Sciatic nerve (tissue), 2 donors: ENCODE measurements around the gene MAST4. TPM values are rescaled to one million over a fixed set of nuclear protein-coding genes. Genes with fewer than 3 reads are reported as not detected.

Experiments
- ATAC-seq: fragments of 200-7000 bp; cut with Tn5 transposase; one replicate; pipeline ENCODE4 v1.9.1; 2020; ENCODE audit warnings: mild to moderate bottlenecking, moderate library complexity
- DNase-seq: peaks from one replicate; pipeline ENCODE4 v3.0.0-alpha.2; 2020; ENCODE audit warnings: low spot score
- intact Hi-C: fragments of 100-400 bp; cut with DNase I; formaldehyde crosslinking; loops from one replicate; pipeline ENCODE4 v1.14.2; 2022
- total RNA-seq: library from RNA; stranded (reverse); fragmentation: NEBNext Ultra II Directional; extraction: Animal tissue kit (Norgen Biotek cat#: 25700); gene quantifications from one replicate; pipeline ENCODE4 v1.2.1, GENCODE V29; 2021
- donor health status: DM: no; HTN: no; CAD: no.
- donor health status: DM: no; HTN: no; CAD: no.

MAST4 gene
- total RNA-seq, 1 donor from 2014 or later = 47.9 TPM

DNA sequence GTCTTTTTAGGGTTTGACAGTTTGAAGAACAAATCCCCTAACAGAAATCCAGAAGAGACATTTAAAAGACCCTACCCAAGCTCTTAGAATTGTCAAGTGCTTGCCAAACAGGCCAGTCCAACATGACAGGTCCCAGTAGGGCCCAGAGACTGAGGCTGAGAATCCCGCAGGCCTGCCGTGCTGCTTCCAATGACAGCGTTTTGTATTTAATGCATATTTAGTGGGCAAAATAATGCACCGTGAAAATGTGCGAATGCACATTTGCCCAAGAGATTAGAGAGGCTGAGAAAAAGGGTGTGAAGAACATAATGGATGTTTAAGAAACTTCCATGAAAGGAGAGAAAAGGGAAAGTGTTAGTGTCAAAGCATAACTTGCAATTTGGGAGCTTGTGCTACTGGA lies 542.8 kb downstream of the MAST4 start:
- intact Hi-C loops = no loop called here
- no peak for DNase-seq
- no peak for ATAC-seq

DNA sequence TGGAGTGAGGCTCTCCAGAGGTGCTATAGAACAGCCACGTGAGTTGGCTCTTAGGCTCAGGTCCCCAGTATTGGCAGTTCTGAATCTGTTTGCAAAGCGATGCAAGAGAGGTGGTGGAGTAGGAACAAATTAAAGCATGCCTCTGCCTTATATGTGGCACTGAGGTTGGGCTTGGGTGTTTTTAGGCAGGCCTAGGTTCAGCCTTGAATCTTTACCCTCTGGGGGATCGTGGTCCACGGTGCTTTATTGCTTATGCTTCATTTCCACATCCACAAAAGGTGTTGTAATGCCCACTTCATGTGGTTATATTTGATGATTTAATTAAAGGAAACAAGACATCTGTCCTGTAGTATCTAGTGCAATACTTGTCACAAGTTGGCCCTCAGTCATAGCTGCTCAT lies 544.2 kb downstream of the MAST4 start:
- intact Hi-C loops = no loop called here
- DNase-seq (no peak), ATAC-seq (no peak)

DNA sequence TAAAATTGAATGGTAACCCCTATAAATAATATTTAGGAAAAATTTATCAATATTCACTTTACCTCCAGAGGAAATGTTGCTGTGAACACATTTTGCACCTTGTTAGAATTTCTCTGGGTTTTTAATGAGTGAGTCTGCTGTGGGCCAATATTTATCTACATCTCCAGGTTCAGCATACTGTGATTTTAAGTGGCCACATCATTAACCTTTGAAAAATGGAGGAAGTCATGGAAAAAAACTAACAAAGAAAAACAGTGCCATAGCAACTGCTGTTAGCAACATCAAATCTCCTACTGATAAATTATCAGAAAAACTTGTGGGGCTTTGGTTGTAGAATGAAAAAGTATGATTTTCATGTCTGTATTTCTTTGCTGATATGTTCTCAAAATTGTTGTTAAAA lies 545.5 kb downstream of the MAST4 start:
- DNase-seq = no peak
- intact Hi-C loops = no loop called here
- no peak for ATAC-seq

DNA sequence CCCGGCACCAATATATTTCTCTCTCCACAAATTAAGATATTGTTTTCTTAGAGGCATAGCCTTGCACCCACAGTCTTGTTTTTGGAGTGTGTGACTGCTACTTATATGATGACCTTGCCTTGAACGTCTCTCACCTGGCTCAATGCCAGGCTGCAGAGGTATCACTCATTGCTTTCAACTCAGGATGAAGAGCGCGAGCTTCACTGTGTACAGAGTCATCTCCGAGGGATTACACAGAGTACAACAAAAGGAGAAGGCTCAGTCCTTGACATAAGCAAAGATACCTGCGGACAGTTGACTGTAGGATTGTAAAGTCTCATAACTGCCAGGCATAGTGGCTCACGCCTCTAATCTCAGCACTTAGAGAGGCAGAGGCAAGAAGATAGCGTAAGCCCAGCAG lies 546.6 kb downstream of the MAST4 start:
- ATAC-seq = no peak
- DNase-seq = no peak
- intact Hi-C loops = no loop called here

DNA sequence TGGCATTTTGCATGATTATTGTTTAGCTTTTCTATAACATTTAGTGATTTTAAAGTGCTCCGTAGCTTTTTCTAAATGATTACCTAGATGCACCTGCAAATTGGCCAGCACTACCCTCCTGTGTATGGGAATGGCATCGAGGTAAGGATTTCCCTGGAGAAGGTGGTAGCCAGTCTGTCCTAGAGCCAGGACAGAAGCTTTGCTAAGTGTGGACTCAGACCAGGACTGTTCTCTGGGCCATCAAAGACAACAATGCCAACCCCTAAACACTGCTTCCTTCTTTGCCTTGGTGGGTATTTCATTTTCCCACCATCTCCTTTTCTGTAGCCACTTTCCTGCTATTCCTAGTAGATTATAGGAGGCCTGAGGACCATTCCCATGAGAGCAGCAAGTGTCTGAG lies 547.4 kb downstream of the MAST4 start:
- no peak for DNase-seq
- intact Hi-C loops = no loop called here
- ATAC-seq = no peak

DNA sequence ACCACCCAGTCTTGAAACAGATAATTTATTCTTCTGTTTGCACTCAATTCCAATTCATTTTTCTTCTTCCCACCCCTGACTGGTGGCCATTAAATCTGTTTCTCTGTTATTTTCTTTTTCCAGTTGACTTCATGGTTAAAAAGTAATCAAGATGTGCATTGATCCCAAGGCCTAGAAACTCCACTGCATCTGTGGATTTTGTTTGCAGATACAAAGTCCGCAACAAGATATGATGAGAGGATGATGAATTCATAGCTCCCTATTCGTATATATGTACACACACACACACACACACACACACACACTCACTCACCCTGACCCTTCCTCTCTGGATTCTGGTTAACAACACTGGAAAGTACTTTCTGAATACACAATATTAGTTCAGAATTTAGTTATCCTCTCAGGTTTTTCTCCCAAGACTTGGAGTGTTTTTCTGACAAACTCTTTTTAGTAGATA lies 548.0 kb downstream of the MAST4 start:
- ATAC-seq (no peak), DNase-seq (no peak)
- intact Hi-C loops = no loop called here

DNA sequence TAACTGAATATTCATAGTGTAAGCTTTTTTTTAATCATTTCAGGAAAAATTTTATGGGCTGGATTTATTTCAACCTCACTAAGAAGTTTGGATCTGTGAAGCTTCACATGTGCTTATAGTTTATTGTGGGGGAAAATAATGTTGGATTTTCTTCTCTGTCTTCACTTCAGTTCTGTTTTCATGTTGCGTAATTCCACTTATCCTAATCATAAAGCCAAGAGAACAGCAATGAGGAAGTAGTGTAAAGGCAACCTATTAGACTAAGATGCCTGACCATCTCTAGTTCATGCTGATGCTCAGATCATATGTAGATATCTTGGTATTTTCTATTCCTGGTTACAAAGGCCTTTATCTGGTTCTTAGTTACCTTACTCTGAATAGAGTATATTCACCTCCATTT lies 550.4 kb downstream of the MAST4 start:
- intact Hi-C loops = no loop called here
- no peak for DNase-seq
- ATAC-seq = no peak

DNA sequence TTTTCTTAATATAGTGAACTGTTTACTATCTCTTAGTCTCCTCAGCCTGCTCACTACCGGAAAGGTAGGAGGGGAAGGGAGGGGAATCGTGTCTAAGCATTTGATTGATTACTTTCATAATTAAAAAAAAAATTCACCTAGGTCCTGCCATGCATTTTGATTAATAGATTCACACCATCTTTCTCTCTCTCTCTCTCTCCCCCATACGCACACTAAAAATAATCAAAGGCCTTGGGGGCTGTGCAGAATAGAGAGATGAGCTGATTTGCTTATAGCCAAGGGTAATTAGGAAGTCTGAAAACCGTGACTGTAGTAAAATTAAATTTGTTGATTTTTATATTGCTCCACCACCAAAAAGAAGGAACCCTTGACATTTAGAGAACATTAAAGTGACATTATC lies 550.8 kb downstream of the MAST4 start:
- intact Hi-C loops = no loop called here
- DNase-seq (no peak), ATAC-seq (no peak)

DNA sequence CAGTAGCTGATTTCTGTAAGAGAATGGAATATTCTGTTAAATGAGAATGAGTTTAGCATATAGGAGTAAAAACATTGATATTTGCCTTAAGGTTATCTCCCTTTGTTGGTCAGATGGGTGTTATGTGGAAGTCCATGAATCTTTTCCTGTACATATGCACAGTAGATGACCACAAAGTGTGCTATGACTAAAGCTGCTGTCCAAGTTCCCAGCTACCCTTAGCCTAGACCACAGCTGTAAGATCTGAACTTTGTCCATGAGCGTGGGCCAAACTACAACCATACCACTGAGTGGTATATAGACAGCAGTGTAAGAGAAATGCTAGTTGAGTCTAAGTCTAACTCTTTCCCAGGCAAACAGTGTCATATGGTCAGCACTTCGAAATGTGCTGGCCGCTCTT lies 551.6 kb downstream of the MAST4 start:
- intact Hi-C loops = no loop called here
- DNase-seq (no peak), ATAC-seq (no peak)

DNA sequence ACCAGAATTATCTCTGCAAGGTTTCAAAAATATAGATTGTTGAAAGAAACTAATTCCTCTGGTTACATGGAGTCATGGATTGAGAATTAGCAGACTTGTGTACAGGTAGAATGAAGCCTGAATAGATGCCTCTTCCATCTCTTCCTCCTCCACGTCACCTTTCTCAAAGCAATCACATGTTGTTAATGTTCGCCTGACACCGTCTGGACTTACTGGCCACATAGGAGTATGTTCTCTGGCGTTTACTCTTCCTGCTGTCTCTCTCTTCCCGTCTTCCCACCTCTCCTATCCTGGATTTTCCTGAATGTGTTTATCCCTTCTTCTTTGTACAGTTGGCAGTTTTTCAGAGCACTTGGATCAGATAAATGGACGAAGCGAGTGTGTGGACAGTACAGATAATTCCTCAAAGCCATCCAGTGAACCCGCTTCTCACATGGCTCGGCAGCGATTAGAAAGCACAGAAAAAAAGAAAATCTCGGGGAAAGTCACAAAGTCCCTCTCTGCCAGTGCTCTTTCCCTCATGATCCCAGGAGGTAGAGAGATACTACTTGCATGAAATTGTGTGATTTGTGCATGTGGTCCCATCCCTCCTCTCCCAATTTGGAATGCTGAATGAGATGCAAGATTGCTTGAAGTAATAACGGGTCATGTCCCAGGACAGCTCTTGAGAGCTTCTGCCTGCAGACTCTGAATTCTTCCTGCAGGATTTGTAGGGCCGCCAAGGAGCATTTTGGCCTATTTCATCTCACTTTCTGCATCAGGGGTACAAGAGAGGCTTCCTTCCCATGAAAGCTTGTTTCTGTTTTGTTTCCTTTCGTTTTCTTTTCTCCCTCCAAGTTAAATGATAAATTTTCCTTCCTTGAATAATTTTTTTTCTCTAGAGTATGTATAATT lies 553.1 kb downstream of the MAST4 start:
- ATAC-seq (peak; percentile 72), DNase-seq (no peak)
- intact Hi-C loops = no loop called here

DNA sequence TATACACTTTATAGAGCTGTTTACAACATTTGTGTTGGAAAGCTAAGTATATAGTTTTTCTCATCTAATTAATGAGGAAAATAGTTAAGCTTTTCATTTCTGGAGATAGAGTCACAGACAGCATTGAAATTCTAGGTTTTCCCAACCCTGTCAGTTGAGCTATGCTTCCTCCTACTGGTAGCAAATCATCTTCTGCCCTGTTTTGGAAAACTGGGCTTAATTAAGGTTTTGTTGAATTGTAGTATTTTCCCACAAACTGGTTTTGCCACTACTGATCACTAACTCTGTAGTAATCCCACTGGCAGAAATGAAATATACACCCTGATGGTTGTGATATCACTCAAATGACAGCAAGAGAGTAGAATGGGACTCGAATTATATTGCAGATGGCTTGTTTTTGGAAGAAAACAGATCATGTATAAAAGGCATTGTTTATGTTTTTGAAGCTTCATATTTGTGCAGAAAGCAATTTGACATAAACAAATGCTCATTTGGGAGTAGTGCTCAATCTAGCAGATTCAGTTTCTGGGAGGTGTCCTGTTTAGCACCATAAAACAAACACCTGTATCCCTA lies 553.8 kb downstream of the MAST4 start:
- intact Hi-C loops = no loop called here
- ATAC-seq (peak; percentile 88), DNase-seq (no peak)

DNA sequence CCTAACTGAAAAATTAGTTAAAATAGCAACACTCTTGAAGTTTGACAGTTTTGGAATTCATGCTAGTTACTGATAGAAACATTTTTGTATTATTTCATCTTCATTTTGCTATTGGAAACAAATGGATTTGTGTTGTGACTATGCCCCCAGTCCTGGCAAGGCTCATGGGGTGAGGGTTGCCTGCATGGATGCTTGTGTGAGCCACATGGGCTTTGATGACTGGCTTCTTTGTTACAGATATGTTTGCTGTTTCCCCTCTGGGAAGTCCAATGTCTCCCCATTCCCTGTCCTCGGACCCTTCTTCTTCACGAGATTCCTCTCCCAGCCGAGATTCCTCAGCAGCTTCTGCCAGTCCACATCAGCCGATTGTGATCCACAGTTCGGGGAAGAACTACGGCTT lies 556.2 kb downstream of the MAST4 start:
- ATAC-seq (no peak), DNase-seq (no peak)
- intact Hi-C loops = no loop called here

DNA sequence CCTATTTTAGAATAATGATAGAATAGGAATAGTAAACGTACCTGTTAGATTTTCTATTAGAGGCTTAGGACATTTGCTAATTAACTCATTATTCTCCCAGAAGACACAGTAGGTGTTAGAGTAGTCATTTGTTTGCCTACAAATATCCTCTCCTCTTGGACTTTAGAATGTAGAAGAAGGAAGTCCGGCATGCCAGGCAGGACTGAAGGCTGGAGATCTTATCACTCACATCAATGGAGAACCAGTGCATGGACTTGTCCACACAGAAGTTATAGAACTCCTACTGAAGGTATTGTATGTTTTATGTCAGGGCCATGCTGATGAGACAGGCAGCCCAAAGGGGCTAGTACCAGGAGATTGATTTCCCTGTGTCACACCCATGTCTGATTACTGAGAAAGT lies 557.1 kb downstream of the MAST4 start:
- DNase-seq (no peak), ATAC-seq (no peak)
- intact Hi-C loops = no loop called here

DNA sequence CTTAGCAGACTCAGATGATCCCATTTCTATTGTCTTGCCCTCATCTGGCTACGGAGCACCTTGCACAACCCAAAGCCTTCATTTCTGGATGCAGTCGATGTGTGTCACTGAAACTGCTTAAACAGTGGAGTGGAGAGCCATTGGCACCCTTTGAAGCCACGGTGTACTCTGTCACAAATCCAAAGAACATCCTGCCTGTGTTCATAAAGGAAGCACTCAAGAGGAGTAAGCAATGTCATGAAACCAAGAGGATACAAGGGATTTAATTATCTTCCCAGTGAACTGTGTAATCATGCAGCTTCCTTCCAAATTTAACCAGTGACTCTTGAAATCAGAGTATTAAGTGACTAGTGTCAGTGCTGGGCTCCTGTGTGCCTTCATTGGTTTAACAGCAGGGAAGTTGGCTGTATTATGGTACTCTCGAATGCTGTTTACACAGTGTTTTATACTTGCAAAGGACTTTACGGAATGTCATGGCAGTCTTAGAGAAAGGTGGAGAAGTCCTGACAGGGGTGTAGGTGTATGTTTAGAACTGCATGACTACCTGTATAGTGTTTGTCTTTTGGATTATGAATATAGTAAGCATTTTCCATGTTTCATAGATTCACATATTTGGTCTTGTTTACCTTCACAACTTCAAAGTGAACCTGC lies 558.5 kb downstream of the MAST4 start:
- ATAC-seq (no peak), DNase-seq (no peak)
- intact Hi-C loops = loop anchor here (5.0 kb wide), 1 partner anchor 53 kb away; no protein-coding TSS in a partner anchor

DNA sequence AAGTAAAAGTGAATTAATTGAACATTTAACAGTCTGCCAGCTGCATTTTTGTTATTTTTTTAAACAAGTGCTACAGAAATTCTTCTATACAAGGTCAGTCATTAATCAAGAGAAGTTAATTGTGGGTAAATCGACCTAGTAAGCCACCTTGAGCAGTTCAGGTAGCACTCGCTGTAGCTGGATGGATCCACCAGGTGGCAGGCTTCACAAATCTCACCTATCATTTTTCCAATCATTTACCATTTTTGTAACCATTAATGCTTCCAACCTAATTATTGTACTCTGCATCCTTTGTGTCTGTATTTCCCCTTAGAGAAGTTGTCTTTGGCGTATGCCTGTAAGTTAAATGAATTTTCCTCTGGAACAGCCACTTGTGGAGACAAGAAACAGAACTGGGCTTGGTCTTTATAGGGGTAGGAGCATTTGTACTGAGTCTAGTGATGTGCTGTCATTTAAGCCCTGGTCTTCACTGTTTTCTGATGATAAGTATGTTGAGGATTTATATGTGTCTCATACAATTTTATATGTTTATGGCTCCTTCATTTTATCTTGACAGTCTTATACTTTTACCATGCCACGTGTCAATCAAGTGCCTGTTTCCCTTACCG lies 560.9 kb downstream of the MAST4 start:
- DNase-seq (no peak), ATAC-seq (peak; percentile 44)
- intact Hi-C loops = loop anchor here (5.0 kb wide), 1 partner anchor 50 kb away; no protein-coding TSS in a partner anchor

DNA sequence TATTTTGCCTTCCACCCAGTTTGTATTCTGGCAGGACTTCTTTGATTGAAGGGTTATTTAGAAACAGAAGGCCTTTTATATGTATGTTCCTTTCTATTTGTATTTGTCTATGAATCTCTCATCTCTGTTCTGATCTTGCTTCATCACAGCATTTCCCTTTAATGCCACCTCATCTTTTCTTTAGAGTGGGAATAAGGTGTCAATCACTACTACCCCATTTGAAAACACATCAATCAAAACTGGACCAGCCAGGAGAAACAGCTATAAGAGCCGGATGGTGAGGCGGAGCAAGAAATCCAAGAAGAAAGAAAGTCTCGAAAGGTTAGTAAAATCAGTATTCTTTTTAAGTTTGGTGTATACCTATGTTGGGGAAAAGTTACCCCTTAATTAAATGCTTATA lies 564.1 kb downstream of the MAST4 start:
- no peak for ATAC-seq
- DNase-seq = no peak
- intact Hi-C loops = no loop called here

DNA sequence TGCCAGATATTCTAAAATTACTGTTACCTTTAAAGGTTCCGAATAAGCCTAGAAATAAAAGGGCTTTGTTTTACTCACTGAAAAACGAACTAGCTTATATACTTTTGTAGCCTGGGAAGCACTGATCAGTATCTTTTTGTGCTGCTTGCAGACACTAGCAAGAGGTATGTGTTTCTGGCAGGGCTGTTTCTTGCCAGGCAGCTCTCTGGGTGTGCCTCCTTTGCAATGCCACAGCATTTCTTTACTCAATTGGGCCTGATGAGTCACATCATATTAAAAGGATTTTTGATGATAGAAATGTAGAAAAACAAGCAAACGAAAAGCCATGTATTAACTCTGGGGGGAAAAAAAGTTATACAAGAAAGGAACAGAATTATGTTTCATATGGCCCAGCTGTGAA lies 564.8 kb downstream of the MAST4 start:
- intact Hi-C loops = no loop called here
- ATAC-seq (no peak), DNase-seq (no peak)

DNA sequence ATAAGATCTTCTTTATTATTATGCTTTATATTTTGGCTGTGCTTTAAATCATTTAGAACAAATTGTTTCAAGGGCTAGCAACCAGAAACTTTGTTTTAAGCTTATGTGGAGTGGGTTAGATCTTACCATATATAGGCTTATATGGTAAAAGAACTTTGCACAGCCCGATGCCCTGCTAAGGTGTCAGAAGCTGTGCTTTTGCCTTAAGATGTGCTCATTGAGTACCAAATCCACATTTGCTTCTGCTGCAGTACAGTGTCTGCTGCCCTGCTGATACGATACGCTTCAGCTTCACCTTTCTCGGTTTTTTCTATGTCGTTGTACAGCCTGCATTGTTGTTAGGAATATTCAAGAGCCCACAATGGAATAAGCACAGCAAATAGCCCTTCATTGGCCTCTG lies 565.6 kb downstream of the MAST4 start:
- intact Hi-C loops = no loop called here
- no peak for DNase-seq

DNA sequence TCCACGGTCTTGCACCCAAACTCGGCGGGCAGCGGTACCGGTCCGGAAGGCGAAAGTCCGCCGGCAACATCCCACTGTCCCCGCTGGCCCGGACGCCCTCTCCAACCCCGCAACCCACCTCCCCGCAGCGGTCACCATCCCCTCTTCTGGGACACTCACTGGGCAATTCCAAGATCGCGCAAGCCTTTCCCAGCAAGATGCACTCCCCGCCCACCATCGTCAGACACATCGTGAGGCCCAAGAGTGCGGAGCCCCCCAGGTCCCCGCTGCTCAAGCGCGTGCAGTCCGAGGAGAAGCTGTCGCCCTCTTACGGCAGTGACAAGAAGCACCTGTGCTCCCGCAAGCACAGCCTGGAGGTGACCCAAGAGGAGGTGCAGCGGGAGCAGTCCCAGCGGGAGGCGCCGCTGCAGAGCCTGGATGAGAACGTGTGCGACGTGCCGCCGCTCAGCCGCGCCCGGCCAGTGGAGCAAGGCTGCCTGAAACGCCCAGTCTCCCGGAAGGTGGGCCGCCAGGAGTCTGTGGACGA lies 567.1 kb downstream of the MAST4 start:
- no peak for DNase-seq
- ATAC-seq = no peak
- intact Hi-C loops = no loop called here

More for the DNA sequence above, 565.6 kb downstream of the MAST4 start:
- no peak for ATAC-seq
